A673 (cell line): Measurements from ENCODE around the gene PRSS27.
"Not testable (repeated sequence)": the region's sequence is repeated elsewhere in the genome, so short reads cannot be mapped to it uniquely, and the experiment has no call there.

Source experiments
- CTCF ChIP-seq: fragments of 300-800, 200-600 bp; sonication (generic); conservative IDR thresholded peaks from 2 replicates; pipeline ENCODE4 v1.5.1; 2017; ENCODE audit warnings: low read depth, mild to moderate bottlenecking, antibody characterized with exemption, low read length, moderate library complexity, mixed read lengths
- EZH2 ChIP-seq: fragments of 200-600 bp; sonication (generic); IDR thresholded peaks from 2 replicates; pipeline ENCODE4 v1.6.1; 2017; ENCODE audit warnings: borderline replicate concordance, low read depth, mild to moderate bottlenecking, mixed read lengths, antibody characterized with exemption, low read length; ENCODE audit not compliant: poor library complexity, severe bottlenecking

GRCh38 chr16:2666671-2667070, 53.4 kb downstream of the PRSS27 start:
- not testable (repeated sequence) for TF ChIP-seq CTCF, EZH2
